Measurements from ENCODE around the gene PDE4D.

Gene PDE4D

GRCh38 chr5:58985759-58986158 is 907.8 kb downstream of the PDE4D start:
- TF ChIP-seq SIN3A (IDR thresholded peaks at IDR 0.05; ENCODE audit: borderline replicate concordance, insufficient read depth, low read length) = no peak
- TF ChIP-seq REST (IDR thresholded peaks at IDR 0.05; ENCODE audit: insufficient read depth in 1 of 2, low read depth in 2 of 2, low read length in 2 of 2) = no peak
- no peak for TF ChIP-seq POLR2AphosphoS5 (IDR thresholded peaks at IDR 0.05; ENCODE audit: low read depth, low read length)
- no peak for TF ChIP-seq FOXP2 (optimal IDR thresholded peaks at IDR 0.05; ENCODE audit: borderline replicate concordance, extremely low read depth, extremely low read length, insufficient read depth)
- no peak for TF ChIP-seq TAF1 (IDR thresholded peaks at IDR 0.05; ENCODE audit: borderline replicate concordance, insufficient read depth, low read length)

- TF ChIP-seq POLR2AphosphoS5 (IDR thresholded peaks at IDR 0.05; ENCODE audit: low read depth, low read length) (no peak), REST (IDR thresholded peaks at IDR 0.05; ENCODE audit: insufficient read depth in 1 of 2, low read depth in 2 of 2, low read length in 2 of 2) (no peak)
These were observed 908.2 kb downstream of the PDE4D start for GRCh38 chr5:58985311-58985710.

- no peak for TF ChIP-seq REST (IDR thresholded peaks at IDR 0.05; ENCODE audit: insufficient read depth in 1 of 2, low read depth in 2 of 2, low read length in 2 of 2)
These were observed 909.7 kb downstream of the PDE4D start for GRCh38 chr5:58983526-58984452.

DNA sequence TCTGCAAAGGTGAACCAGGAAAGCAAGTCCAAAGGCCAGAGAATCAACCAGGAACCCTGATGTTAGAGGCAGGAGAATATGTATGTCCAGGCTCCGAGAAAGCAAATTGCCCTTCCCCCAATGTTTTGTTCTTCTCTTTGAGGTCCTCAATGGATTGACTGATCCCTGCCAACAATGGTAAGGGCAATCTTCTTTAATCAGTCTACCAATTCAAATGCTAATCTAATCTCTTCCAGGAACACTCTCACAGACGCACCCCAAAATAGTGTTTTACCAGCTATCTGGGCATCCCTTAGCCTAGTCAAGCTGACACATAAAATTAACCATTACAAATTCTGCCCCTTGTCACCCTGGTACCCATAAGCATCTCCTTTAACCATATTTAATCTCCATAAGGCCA is 912.6 kb downstream of the PDE4D start:
- TF ChIP-seq POLR2AphosphoS5 (IDR thresholded peaks at IDR 0.05; ENCODE audit: low read depth, low read length) (0 out of 2 replicates have a peak, but pooled peaks have one; percentile 23), REST (IDR thresholded peaks at IDR 0.05; ENCODE audit: insufficient read depth in 1 of 2, low read depth in 2 of 2, low read length in 2 of 2) (no peak)

DNA sequence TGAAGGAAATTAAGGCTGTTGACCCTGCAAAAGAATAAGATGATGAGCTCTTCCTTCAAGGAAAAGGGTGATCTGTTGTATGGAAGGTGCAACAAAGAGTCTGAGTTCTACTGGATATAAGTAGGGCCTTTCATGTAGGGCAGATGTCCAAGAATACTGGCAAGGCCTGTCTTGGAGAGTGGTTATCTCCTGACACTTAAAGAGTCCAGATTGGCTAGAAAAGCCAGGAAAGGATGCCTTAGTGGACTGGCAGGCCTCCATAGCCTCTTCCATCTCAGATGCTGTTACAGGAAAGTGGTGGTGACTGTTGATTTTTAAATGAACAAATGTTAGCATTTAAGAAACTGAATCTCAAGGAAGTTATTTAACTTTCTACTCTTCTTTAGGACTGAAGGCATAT is 914.4 kb downstream of the PDE4D start:
- no peak for TF ChIP-seq POLR2AphosphoS5 (IDR thresholded peaks at IDR 0.05; ENCODE audit: low read depth, low read length)
- no peak for TF ChIP-seq FOXP2 (optimal IDR thresholded peaks at IDR 0.05; ENCODE audit: borderline replicate concordance, extremely low read depth, extremely low read length, insufficient read depth)
- TF ChIP-seq TAF1 (IDR thresholded peaks at IDR 0.05; ENCODE audit: borderline replicate concordance, insufficient read depth, low read length) = no peak
- TF ChIP-seq SIN3A (IDR thresholded peaks at IDR 0.05; ENCODE audit: borderline replicate concordance, insufficient read depth, low read length) = no peak
- TF ChIP-seq REST (IDR thresholded peaks at IDR 0.05; ENCODE audit: insufficient read depth in 1 of 2, low read depth in 2 of 2, low read length in 2 of 2) = no peak
